NCI-H82 treated with DMSO at 0.1 percent for 48 hours (cell line): ENCODE results near the gene DTNB.
A peak's percentile ranks its signal among the peaks of the same experiment; 100 is the strongest.
"Not testable (repeated sequence)": the region's sequence is repeated elsewhere in the genome, so short reads cannot be mapped to it uniquely, and the experiment has no call there.

Experiments
- DNase-seq: peaks from one replicate; lab custom pipeline; 2025; ENCODE audit not compliant: unreplicated experiment; lab: John Stamatoyannopoulos, UW

DTNB gene

DNA sequence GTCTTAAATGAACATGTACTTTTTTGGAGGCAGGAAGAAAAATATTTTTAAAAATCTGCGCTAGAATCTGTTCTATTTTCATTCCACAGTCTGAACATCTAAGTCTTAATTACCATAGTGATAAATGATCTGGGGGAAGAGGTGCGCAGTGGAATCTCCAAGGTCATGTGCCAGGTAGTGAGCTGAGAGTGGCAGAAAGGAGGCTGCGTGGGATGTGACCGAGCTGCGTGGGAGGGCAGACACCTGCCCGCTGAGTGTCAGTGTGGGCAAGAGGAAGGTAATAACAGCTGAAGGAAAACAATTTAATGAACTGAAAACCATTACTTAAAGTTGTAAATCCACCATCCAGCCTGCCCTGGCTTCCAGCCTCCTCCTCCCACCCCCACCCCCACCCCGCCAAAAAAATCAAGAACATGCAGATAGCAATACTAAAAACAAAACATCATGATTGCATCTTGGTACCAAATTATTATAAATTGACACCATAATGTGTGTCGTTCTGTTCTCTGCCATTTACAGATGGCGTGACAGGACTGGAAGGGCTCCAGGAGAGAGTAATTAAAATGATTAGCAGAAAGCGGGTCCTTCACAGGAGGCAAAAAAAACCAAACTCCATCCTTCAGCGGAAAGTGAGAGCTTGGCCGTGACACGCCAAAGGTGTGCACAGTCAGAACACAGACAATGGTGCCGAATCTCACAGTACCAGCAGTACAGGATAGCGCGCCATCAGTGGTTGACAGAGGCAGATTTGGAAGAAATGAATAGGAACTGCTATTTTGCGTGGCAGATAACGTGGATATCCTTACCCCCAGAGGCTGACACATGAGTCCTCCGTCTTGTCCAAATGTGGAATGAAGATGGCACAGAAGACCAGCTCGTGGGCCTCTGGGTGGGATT, 11.4 kb upstream of the DTNB start:
- DNase-seq, result no peak

GRCh38 chr2:25682082-25682481, 8.7 kb upstream of the DTNB start:
- DNase-seq, result no peak

- no peak for DNase-seq
Observed at GRCh38 chr2:25677877-25678276, 4.5 kb upstream of the DTNB start.

DNA sequence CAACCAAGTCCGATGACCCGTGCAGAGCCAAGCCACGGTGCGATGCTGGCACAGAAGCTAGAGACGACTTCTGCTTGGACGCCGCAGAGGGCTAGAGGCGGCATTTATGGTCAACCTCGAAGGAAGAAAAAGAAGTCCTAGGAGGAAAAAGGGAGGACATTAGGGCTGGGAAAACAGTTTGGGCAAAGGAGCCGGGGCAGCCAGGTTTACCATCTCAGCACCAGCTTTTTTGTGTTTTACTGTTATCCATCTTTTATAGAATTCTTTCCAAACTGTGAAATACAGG, 643 bp upstream of the DTNB start:
- DNase-seq, result no peak

- peak; percentile 7 for DNase-seq
Observed at GRCh38 chr2:25672494-25673299, 680 bp downstream of the DTNB start.

DNA sequence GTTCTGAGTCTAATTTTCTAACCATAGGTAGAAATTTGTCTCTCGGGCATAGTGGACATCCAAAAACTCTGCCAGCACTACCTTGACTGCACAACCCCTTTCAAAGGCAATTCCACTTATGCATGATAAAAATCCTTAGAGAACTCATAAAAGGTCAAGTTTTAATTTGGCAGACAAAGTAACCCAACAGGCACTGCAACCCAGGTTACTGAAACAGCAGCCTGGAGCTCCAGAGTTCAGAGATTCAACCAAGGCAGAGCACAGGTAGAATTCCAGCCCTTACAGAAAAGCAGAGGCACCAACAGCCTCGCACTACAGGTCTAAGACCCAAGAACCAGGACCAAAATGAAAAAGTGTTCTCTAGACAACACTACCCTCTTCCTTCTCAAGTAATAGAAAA, 1.8 kb downstream of the DTNB start:
- no peak for DNase-seq

DNA sequence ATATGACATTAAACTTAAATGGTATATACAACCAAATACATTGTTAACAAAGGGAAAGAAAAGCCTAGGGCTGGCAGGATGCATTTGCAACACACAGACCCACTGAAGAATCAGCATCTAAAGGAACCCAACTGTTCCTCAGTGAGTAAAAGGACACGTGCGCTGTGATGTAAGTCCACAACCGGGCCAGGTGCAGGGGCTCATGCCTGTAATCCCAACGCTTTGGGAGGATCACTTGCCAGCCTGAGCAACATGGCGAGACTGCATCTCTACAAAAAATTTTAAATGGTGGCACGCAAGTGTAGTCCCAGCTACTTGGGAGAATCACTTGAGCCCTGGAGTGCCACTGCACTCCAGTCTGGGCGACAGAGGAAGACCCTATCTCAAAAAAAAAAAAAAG, 3.9 kb downstream of the DTNB start:
- DNase-seq, result peak; percentile 15

GRCh38 chr2:25666218-25666617, 7.2 kb downstream of the DTNB start:
- no peak for DNase-seq

DNA sequence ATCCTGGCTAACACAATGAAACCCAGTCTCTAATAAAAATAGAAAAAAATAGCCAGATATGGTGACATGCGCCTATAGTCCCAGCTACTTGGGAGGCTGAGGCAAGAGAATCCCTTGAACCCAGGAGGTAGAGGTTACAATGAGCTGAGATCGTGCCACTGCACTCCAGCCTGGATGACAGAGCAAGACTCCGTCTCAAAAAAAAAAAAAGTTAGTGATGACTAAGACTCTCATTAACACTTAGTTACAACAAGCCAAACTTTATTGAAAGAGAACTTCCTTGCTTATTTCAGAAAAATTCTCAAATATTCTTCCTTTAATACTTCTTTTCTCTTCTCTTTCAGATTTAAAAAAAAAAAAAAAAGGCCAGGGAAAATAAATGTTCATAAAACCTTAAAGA, 7.9 kb downstream of the DTNB start:
- DNase-seq, result not testable (repeated sequence)

DNA sequence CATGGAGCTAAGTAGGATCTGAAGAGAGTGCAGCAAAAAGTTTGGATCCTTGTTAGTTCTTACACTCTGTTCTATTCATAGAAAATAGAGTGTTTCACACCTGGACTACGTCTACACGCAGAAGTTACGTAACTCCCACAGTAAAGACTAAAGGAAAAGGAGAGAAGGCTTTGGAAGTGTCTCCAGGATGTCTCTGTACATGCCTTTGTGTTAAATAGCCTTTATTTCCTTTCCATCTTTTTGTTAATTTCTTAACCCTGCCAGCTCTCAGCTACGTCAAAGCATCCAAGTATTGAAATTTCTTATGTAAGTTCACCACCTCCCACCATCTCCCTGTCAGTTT, 8.4 kb downstream of the DTNB start:
- no peak for DNase-seq

GRCh38 chr2:25664183-25664964, 9.0 kb downstream of the DTNB start:
- no peak for DNase-seq

DNA sequence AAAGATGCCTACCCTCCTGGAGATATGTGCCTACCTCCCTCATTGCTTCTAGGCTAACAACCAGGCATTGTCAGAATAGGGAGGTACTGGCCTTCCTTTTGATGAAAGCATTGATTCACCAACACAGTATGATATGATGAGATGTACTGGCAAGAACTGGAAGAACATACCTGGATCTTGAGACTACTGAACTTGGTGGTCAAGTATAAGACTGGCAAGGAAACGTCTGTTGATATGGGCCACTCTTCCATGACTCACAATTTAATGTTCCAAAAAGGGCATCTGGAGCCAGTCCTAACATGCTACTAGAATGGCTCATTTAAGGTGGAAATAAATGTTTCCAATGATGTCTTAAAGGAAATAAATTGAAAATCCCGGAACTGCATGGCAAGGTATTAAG, 18.1 kb downstream of the DTNB start:
- DNase-seq, result no peak

GRCh38 chr2:25654801-25655200, 18.6 kb downstream of the DTNB start:
- DNase-seq, result no peak

- DNase-seq, result no peak
Observed at GRCh38 chr2:25651782-25652455, 21.5 kb downstream of the DTNB start.

GRCh38 chr2:25651066-25651465, 22.3 kb downstream of the DTNB start:
- no peak for DNase-seq

- DNase-seq, result no peak
Observed at GRCh38 chr2:25650256-25650655, 23.1 kb downstream of the DTNB start.

DNA sequence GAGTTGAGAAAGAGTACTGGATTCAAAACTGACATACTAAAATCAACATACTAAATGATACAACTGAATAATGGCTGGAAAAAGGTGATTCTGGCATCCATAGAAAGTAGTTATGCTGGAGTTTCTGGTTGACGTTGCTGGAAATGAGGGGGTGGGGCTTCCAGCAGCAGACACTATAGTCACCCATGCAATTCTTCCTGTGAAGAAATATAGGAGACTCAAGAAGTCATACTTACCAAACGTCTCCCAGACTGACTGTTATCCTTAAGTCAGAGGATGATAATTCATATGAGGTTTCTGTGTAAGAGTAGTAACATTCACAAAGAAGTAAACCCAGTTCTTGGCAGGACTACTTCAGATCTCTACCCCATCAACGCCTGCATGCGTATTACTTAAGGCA, 23.6 kb downstream of the DTNB start:
- no peak for DNase-seq

GRCh38 chr2:25642298-25642697, 31.1 kb downstream of the DTNB start:
- DNase-seq, result no peak

DNA sequence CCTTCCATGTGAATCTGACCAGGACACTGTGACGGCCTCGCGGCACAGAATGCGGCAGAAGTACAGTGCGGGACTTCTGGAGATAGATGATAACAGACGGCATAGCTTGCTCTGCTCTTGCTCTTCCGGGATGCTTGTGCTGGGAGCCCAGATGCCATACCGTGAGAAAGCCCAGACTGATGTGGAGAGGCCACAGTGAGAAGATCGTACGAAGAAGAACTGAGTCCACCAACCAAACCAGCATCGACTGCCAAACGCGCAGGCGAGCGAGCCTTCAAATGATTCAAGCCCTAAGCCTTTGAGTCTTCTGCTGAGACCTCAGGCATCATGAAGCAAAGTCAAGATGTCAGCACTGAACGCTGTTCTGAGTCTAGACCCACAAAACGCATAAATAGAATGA, 33.7 kb downstream of the DTNB start:
- no peak for DNase-seq

DNA sequence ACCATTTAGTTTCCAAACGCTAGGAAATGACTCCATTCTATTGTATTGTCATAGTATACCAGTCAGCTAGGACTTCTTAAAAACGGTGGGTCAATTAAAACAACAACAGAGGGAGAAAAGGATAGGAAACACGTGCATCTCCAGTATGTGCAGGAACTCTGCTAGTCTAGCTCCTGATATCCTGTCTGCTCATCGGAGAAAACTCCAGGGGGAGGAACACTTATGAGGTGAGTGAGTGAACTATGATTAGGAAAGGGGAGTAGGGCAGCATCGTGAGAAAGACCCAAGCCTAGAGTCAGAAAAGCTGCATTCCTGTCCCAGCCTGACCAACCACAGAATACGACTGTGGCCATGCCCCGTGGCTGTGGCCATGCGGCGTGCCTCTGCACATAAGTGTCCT, 34.2 kb downstream of the DTNB start:
- no peak for DNase-seq

- no peak for DNase-seq
Observed at GRCh38 chr2:25635797-25636196, 37.6 kb downstream of the DTNB start.
